Thoracic aorta (tissue), 2 donors: Measurements from ENCODE around the gene PAH. TPM values are rescaled to one million over a fixed set of nuclear protein-coding genes. Genes with fewer than 3 reads are reported as not detected.

Source experiments
- ATAC-seq: fragments of 150-250 bp; one replicate; pipeline ENCODE4 v1.8.0; 2017; ENCODE audit warnings: low read depth; ENCODE audit not compliant: insufficient number of reproducible peaks, low FRiP score
- DNase-seq: peaks from one replicate; pipeline ENCODE4 v3.0.0-alpha.2; 2020; ENCODE audit warnings: low spot score
- H3K27ac ChIP-seq, 2 donors: fragments of 200-600 bp; sonication (generic); 1 replicate in 1 of 2; 2 replicates in 1 of 2; pipeline ENCODE4 v1.5.1; 2016; ENCODE audit warnings: mild to moderate bottlenecking in 2 of 2, moderate library complexity in 2 of 2
- H3K27me3 ChIP-seq: fragments of 200-600 bp; sonication (generic); replicated peaks from 2 replicates; pipeline ENCODE4 v1.6.0; 2016; ENCODE audit warnings: mild to moderate bottlenecking; ENCODE audit not compliant: insufficient read depth
- H3K36me3 ChIP-seq: fragments of 200-600 bp; sonication (generic); one replicate; pipeline ENCODE4 v1.5.1; 2016
- H3K4me1 ChIP-seq, 2 donors: fragments of 200-600 bp; sonication (generic); 1 replicate in 1 of 2; 2 replicates in 1 of 2; pipeline versions ENCODE4 v1.5.1 to v1.6.0; 2016; ENCODE audit warnings: low read depth in 2 of 2, mild to moderate bottlenecking in 1 of 2; ENCODE audit not compliant: control insufficient read depth in 1 of 2
- H3K4me3 ChIP-seq: fragments of 200-600 bp; sonication (generic); 2 replicates; pipeline ENCODE4 v1.5.1; 2016; ENCODE audit warnings: mild to moderate bottlenecking
- H3K9me3 ChIP-seq: fragments of 200-600 bp; sonication (generic); 2 replicates; pipeline ENCODE4 v1.5.1; 2016
- CTCF ChIP-seq: fragments of 200-600 bp; sonication (generic); IDR thresholded peaks from one replicate; pipeline ENCODE4 v1.5.1; 2019; ENCODE audit warnings: antibody characterized with exemption
- total RNA-seq, 2 donors: library from RNA; depleted of rRNA; stranded (reverse); fragments of >200 nt; gene quantifications; one replicate each; pipeline versions ENCODE4 v1.1.0 to v1.2.3, GENCODE V29; 2016

Gene PAH
- total RNA-seq, 2 donors from 2014 or later = not detected

DNA sequence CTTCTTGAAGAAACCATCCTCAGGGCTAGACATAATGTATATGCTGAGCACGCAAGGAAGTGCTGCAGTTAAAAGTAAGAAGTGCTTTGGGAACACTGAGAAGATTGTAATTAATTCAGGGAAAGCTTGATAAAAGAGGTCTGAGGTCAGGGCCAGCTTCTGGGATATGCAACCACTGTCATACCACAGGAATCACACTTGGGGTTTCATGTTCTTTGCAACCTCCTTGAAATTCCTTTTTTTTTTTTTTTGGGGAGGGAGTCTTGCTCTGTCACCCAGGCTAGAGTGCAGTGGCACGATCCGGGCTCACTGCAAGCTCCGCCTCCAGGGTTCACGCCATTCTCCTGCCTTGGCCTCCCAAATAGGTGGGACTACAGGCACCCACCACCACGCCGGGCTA lies 6.9 kb downstream of the PAH start:
- Histone ChIP-seq H3K27me3 (no peaks in the 10 kb centered on the region), H3K36me3 (no peaks in the 10 kb centered on the region), H3K4me3 (no peak overlapping the region), H3K9me3 (no peaks in the 10 kb centered on the region), H3K4me1 (no peaks in the 10 kb centered on the region), H3K27ac (no peak overlapping the region)
- TF ChIP-seq CTCF = no peak
- ATAC-seq (no peak), DNase-seq (no peak)

DNA sequence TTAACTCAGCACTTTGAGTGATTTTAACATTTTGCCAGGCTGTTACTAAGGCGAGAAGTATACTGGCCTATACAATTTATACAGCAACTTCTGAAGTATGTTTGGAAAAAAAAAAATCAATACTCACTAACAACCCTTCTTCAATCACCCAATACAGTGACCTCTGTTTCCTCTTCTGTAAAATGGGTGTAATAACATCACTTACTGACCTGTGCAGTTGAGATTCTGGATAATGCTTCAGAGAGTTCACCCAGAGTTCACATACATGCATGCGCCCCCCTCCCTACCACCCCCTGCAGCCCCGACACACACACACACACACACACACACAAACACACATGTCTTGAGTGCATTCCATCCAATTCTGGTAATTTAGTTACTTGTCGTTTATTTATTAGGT lies 9.1 kb downstream of the PAH start:
- Histone ChIP-seq H3K36me3 (no peaks in the 10 kb centered on the region), H3K4me3 (no peak overlapping the region), H3K9me3 (no peaks in the 10 kb centered on the region), H3K4me1 (no peaks in the 10 kb centered on the region), H3K27me3 (no peaks in the 10 kb centered on the region), H3K27ac (no peak overlapping the region)
- ATAC-seq = no peak
- TF ChIP-seq CTCF = no peak
- no peak for DNase-seq

DNA sequence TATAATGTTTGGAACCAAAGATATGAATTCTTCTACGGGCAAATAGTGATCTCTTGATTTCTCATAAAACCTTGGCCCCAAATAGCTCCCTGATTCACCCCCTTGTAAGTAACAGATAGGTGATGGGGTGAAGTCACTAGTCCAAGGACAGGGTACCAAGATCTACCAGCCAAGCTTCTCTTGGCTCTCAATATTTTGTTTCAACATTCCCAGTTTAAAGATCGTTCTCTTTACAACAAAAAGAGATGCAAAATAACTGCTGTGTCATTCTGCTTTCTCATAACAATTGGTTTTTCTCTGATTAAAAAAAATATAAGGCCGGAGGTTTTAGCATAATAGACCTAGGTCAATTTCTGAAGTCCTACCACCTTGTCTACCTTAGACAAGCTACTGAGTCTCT lies 11.8 kb downstream of the PAH start:
- no peaks in the 10 kb centered on the region for H3K4me1 ChIP-seq
- no peak overlapping the region for H3K27ac ChIP-seq
- H3K36me3 ChIP-seq = no peaks in the 10 kb centered on the region
- H3K9me3 ChIP-seq = no peaks in the 10 kb centered on the region
- TF ChIP-seq CTCF = no peak
- DNase-seq (no peak), ATAC-seq (no peak)
- no peaks in the 10 kb centered on the region for H3K27me3 ChIP-seq
- H3K4me3 ChIP-seq = no peak overlapping the region

DNA sequence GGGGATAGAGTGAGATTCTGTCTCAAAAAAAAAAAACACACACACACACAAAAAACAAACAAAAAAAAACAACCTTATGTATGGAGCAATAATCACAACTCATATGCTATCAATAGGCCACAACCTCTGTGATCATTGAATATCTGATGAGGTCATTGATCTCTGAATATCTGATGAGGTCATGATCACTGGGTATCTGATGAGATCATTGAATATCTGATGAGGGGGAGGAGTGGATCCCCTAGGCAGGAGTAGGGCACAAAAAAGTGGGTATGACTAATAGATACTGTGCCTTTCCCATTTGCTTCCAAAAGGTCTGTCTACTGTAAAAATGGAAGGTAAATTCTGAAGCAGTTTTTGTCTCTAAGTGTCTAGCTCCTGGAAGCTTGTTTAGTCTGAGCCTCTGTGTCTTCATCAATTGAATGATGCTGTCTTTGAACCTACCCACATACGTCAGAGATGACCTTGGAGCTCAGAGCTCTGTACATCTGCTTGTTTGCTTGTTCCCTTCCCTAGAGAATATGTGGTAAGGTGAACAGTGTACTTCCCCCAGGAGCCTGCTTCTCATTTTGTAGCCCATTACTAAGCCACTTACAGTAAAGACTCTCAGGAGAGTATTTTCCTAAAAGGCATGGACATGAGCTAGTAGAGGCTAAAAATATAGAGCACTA lies 13.6 kb downstream of the PAH start:
- ATAC-seq (no peak), DNase-seq (no peak)
- Histone ChIP-seq H3K4me1 (no peaks in the 10 kb centered on the region), H3K27ac (no peak overlapping the region), H3K9me3 (no peaks in the 10 kb centered on the region), H3K4me3 (no peak overlapping the region), H3K36me3 (no peaks in the 10 kb centered on the region), H3K27me3 (no peaks in the 10 kb centered on the region)
- TF ChIP-seq CTCF = no peak

DNA sequence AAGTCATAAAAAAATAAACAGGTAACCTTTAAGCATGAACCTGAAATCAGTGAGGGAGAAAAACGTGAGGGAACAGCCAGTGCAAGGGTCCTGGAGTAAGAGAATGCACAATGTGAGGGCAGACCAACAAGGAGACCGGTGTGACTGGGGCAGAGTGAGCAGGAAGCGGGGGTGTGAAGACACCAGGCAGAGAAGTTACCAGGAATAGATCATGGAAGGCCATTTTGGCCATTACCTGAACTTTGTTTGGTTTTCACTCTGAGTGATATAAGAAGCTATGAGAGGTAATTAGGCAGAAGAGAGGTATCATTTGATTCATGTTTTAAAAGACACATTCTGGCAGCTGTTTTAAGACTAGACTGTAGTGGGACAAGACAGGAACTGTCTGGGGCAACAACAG lies 15.0 kb downstream of the PAH start:
- Histone ChIP-seq H3K4me3 (no peak overlapping the region), H3K9me3 (no peaks in the 10 kb centered on the region), H3K27ac (no peak overlapping the region), H3K27me3 (no peaks in the 10 kb centered on the region), H3K4me1 (no peaks in the 10 kb centered on the region), H3K36me3 (no peaks in the 10 kb centered on the region)
- no peak for DNase-seq
- TF ChIP-seq CTCF = no peak
- no peak for ATAC-seq
